NCI-H524 (cell line): ENCODE data around the gene CYP24A1.

ENCODE experiments used
- DNase-seq, 2 experiments: peaks; one replicate each; lab custom pipeline; 2025; lab: John Stamatoyannopoulos, UW

Gene CYP24A1

GRCh38 chr20:54113566-54113965, 60.2 kb downstream of the CYP24A1 start:
- no peak for DNase-seq

- no peak for DNase-seq
These were observed 61.4 kb downstream of the CYP24A1 start for GRCh38 chr20:54112221-54112884.

GRCh38 chr20:54111460-54111859, 62.3 kb downstream of the CYP24A1 start:
- DNase-seq = no peak

DNA sequence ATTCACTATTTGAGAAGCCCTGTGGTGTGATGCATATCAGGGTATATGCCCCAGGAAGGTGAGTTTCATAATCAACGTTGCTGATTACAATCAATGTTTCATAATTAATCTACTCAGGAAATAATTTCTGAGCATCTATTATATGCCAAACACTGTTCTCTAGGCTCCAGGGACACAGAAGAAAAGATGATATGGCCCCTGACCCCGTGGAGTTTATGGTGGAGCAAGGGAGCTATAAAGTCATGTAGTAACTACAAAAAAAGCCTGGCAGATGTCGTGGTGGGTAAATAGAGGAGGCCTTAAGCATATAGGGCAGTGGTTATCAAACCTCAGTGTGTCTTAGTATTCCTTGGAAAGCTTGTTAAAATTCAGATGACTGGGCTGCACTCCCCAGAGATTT, 63.3 kb downstream of the CYP24A1 start:
- no peak for DNase-seq

DNA sequence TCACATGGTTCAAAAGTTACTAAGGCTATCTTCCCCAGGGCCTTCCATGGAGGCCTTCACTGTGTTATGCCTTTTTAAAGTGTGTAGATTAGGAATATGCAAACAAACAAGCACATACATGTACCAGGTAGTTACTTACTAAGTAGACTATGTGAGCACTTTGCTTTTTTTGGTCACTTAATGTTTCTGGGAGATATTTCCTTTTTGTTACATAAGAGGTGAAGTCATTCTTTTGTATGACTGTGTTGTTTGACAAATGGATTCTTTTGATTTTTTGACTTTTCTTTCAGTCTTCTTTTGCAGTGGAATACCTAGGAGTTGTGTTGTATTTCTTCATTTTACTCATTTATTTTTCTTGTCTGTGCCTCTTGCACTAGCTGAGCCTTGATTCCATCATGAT, 63.7 kb downstream of the CYP24A1 start:
- DNase-seq = no peak

GRCh38 chr20:54108817-54109216, 65.0 kb downstream of the CYP24A1 start:
- DNase-seq = no peak

- no peak for DNase-seq
These were observed 65.5 kb downstream of the CYP24A1 start for GRCh38 chr20:54108326-54108642.

- DNase-seq = no peak
These were observed 66.0 kb downstream of the CYP24A1 start for GRCh38 chr20:54107600-54108325.

GRCh38 chr20:54107181-54107580, 66.6 kb downstream of the CYP24A1 start:
- DNase-seq = no peak

DNA sequence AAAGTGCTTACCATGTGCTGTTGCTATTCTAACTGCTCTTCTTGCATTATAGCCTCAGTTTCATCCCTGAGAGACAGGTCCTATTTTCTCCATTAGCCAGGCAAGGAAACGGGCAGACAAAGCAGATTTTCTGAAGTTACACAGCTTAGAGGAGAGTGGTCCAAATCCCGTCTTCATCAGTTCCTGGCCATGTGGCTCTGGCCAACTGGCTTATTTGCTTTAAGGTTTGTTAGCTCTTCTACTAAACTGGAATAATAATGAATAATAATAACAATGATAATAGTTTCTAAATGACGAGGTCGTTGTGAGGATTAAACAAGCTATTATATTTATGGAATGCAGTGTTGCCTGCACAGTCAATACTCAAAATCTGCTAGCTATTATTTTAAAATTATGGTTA, 67.6 kb downstream of the CYP24A1 start:
- DNase-seq = no peak

DNA sequence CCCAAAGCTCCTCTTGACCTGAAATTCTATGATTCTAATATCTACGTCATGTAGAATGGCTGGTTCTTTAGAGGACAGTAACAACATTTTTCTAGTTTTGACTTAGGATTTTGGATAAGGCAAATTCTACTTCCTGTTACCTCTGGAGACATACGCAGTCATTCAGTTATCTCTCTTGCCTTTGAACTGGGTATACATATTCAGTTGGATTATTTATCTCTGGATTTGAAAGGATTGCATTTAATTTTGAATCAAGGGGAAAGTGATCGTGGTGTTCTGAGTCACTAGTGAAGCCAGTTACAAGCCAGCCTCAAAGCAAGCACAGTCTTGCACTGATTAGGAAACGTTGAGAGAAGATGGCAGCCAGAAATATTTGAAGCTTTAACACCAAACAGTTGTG, 68.1 kb downstream of the CYP24A1 start:
- no peak for DNase-seq

DNA sequence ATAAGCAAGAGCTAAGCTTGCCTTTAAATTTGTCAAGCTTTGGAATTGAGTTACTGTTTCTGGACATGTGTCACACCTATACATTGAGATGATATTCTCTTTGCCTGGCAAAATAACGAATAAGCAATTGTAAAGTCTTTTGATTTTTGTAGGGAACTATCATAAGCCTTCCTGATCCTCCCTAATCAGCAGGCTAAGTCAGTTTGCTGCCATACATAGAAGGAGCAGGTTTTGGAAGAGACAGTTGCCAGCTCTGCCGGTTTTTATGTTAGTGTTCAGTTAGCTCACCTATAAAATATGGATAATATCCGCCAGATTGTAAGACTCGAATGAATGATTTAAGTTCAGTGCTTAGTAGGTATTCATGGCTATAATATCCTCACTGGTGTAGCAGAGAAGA, 69.0 kb downstream of the CYP24A1 start:
- DNase-seq = no peak

DNA sequence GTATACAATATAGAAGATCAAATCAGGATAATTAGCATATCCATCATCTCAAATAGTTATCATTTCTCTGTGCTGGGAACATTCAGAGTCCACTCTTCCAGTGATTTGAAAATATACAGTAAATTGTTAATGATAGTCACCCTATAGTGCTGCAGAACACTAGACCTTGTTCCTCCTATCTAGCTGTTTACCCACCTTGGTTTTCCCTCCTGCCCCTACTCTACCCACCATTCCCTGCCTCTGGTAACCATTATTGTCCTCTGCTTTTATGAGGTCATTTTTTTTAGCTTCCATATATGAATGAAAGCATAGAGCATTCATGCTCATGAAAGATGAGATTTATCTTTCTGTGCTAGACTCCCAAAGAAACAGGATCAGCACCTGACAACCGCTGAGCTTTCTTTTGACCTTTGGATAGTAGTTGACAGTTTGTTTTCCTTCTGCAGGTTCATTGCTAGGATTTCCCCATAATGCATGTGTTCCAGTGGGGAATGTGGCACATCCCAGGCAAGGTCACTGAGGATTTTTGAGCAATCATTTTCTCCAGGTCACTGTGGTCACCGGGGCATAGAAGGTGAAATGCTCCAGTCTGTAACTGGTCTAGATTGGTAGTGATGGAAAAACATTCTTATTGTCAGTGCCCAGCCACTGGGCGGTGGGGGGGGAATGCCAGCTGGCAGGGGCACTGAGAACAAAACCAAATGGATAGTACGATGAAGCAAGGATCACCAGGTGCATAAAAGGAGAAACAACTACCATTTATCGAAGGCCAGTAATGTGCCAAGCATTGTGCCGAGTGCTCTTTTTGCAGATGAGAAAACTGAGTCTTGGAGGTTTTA, 69.8 kb downstream of the CYP24A1 start:
- no peak for DNase-seq
